Measurements from ENCODE around the gene EXOC3.

The EXOC3 gene

DNA sequence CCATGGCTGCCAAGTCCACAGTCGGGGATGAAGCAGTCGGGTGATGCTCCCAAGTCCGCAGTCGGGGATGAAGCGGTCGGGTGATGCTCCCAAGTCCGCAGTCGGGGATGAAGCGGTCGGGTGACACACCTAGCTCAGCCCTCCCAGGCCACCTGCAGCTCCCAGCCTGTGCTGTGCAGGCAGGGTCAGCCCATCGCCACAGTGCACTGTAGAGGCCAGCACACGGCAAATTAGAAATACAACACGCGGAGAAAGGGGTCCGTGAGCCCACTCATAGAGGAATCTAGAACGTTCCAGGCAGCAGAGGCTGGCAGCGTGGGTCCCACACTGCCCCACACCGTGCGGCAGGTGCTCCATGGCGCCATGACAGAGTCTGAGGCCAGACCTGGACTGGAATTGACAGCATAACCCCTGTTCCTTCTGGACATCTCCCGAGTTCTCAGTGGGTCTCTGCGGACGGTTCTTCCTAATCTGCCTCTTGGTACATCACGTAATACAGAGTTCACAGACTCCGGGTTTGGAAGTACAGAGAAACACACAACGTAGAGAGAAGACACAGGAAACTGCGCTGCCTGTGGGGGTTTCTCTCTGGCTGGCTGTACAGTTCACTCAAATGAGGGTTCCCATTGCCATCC is 7.7 kb upstream of the EXOC3 start:
- H3K4me1 ChIP-seq (ENCODE audit: control insufficient read depth, insufficient read depth, low read length), result peaks cover 11% of the 10 kb centered on the region
- no peaks in the 10 kb centered on the region for H3K36me3 ChIP-seq (ENCODE audit: control insufficient read depth, insufficient read depth, low read length, severe bottlenecking)
- no peaks in the 10 kb centered on the region for H3K27me3 ChIP-seq (replicated peaks; ENCODE audit: control insufficient read depth, insufficient read depth, low read length)
- no peak overlapping the region for H3K9ac ChIP-seq (ENCODE audit: low read length)
- H3K4me3 ChIP-seq (ENCODE audit: low read length), result no peak overlapping the region
- no peak for DNase-seq (ENCODE audit: low read depth)
- H3K9me3 ChIP-seq (ENCODE audit: control insufficient read depth, low read length), result no peaks in the 10 kb centered on the region

DNA sequence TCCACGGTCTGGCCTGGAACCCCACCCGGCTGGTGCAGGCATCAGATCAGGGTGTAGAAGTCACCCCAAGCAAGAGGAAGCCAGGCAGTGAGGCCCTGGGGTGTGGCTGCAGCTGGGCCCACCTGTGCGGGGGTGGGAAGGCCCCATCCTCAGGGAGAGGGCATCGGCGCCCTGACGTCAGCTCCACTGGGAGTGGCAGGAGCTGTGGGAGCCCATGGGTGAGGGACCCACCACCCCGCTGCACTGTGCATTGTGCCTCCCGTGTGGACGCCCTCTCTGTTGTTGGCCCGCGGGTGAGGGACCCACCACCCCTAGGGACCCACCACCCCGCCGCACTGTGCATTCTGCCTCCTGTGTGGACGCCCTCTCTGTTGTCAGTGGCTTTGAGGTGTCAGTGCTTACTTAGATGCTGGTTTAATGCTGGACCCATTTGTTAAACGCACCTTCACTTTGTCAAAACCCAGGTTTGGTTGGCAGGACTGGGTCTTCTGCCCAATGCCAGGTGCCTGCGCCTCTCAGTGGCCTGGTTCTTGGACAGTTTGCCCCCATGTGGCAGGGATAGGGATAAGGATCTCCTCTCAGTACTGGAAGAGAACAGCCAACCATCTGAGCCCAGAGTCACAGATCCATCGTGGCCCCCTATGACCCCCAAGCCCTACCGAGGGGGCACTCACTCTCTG is 6.9 kb upstream of the EXOC3 start:
- H3K4me1 ChIP-seq (ENCODE audit: control insufficient read depth, insufficient read depth, low read length), result peaks cover 5% of the 10 kb centered on the region
- H3K27me3 ChIP-seq (replicated peaks; ENCODE audit: control insufficient read depth, insufficient read depth, low read length), result no peaks in the 10 kb centered on the region
- H3K9ac ChIP-seq (ENCODE audit: low read length), result no peak overlapping the region
- no peaks in the 10 kb centered on the region for H3K36me3 ChIP-seq (ENCODE audit: control insufficient read depth, insufficient read depth, low read length, severe bottlenecking)
- no peaks in the 10 kb centered on the region for H3K9me3 ChIP-seq (ENCODE audit: control insufficient read depth, low read length)
- peak; percentile 50 for DNase-seq (ENCODE audit: low read depth)
- H3K4me3 ChIP-seq (ENCODE audit: low read length), result no peak overlapping the region

DNA sequence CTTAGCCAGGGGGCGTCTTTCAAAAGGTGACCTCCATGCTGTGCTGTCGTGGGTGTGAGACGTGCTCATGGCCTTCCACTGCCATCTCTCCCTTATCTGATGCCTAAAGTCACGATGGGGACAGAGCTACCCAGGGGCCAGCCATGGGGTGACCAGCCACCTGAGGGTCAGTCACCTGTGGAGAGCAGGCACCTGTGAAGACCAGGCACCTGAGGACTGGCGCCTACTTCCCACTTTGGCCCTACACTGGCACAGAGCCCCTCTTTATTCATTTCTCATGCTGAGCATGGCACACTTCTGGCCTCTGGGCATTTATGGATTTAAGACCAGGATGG is 6.4 kb upstream of the EXOC3 start:
- Histone ChIP-seq H3K4me3 (ENCODE audit: low read length) (no peak overlapping the region), H3K36me3 (ENCODE audit: control insufficient read depth, insufficient read depth, low read length, severe bottlenecking) (no peaks in the 10 kb centered on the region), H3K9me3 (ENCODE audit: control insufficient read depth, low read length) (no peaks in the 10 kb centered on the region), H3K27me3 (replicated peaks; ENCODE audit: control insufficient read depth, insufficient read depth, low read length) (no peaks in the 10 kb centered on the region), H3K4me1 (ENCODE audit: control insufficient read depth, insufficient read depth, low read length) (peaks cover 6% of the 10 kb centered on the region), H3K9ac (ENCODE audit: low read length) (no peak overlapping the region)
- no peak for DNase-seq (ENCODE audit: low read depth)

DNA sequence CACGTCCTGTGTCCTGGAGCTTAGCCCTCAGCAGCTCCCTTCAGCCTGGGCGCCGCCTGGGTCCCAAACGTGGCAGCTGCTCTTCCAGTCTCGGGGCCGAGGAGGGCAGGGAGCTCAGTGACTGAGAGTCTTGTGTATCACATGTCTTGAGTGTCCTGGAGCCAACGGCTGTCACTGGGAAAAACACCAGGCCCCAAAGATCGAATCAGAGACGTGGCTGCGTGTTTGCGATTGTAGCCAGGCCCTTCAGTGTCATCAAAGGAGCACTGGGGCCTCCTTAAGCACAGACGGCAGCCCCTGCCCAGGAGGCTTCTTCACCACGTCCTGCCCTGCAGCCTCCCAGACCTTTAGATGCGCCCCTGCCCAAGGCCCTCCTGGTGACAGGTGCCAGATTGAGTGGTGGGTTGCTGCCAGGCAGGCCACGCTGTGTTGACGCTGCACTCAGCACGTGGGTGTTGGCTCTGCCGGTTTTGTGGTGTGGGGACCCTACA is 5.7 kb upstream of the EXOC3 start:
- Histone ChIP-seq H3K27me3 (replicated peaks; ENCODE audit: control insufficient read depth, insufficient read depth, low read length) (no peaks in the 10 kb centered on the region), H3K36me3 (ENCODE audit: control insufficient read depth, insufficient read depth, low read length, severe bottlenecking) (no peaks in the 10 kb centered on the region), H3K9me3 (ENCODE audit: control insufficient read depth, low read length) (no peaks in the 10 kb centered on the region), H3K9ac (ENCODE audit: low read length) (peak overlapping the region; percentile 16), H3K4me1 (ENCODE audit: control insufficient read depth, insufficient read depth, low read length) (peaks cover 13% of the 10 kb centered on the region), H3K4me3 (ENCODE audit: low read length) (no peak overlapping the region)
- DNase-seq (ENCODE audit: low read depth), result no peak

DNA sequence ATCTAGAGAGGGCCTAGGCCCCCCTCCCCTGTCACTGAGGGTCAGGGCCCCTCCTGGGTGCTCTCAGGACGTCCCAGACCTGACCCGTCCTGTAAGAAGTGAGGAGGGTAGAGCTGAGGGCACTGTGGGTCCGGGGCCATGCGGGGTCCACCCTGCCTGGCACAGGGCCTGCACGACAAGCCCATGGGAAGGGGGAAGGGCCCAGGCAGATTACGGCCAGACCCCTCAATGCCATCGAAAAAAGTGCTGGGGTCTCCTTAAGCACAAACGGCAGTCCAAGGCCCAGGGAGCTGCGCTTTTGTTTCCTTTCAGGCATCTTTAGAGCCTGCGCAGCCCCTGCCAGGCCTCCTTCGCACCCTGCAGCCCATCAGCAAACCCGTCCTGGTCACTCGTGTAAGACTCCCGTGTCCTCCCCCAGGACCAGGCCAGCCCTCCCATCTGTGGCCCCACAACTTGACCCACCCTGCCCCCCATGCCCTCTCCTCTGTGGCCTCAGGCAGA is 4.4 kb upstream of the EXOC3 start:
- Histone ChIP-seq H3K9ac (ENCODE audit: low read length) (no peak overlapping the region), H3K9me3 (ENCODE audit: control insufficient read depth, low read length) (no peaks in the 10 kb centered on the region), H3K4me1 (ENCODE audit: control insufficient read depth, insufficient read depth, low read length) (peaks cover 17% of the 10 kb centered on the region), H3K36me3 (ENCODE audit: control insufficient read depth, insufficient read depth, low read length, severe bottlenecking) (no peaks in the 10 kb centered on the region), H3K4me3 (ENCODE audit: low read length) (no peak overlapping the region), H3K27me3 (replicated peaks; ENCODE audit: control insufficient read depth, insufficient read depth, low read length) (no peaks in the 10 kb centered on the region)
- DNase-seq (ENCODE audit: low read depth), result no peak

DNA sequence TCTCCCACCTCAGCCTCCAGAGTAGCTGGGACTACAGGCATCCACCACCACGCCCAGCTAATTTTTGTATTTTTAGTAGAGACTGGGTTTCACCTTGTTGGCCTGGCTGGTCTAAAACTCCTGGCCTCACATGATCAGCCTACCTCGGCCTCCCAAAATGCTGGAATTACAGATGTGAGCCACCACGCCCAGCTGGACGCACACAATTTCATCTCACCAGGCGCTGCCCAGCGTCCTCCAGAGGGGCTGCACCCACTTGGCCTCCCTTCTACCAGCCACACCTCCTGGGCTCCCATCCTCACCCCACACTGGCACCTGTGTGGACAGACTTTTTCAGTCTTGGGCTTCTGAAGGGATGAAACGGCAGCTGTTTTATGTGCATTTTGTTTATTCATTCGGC is 3.8 kb upstream of the EXOC3 start:
- no peak overlapping the region for H3K9ac ChIP-seq (ENCODE audit: low read length)
- DNase-seq (ENCODE audit: low read depth), result no peak
- H3K4me3 ChIP-seq (ENCODE audit: low read length), result no peak overlapping the region
- H3K27me3 ChIP-seq (replicated peaks; ENCODE audit: control insufficient read depth, insufficient read depth, low read length), result no peaks in the 10 kb centered on the region
- H3K4me1 ChIP-seq (ENCODE audit: control insufficient read depth, insufficient read depth, low read length), result peaks cover 23% of the 10 kb centered on the region
- H3K9me3 ChIP-seq (ENCODE audit: control insufficient read depth, low read length), result no peaks in the 10 kb centered on the region
- no peaks in the 10 kb centered on the region for H3K36me3 ChIP-seq (ENCODE audit: control insufficient read depth, insufficient read depth, low read length, severe bottlenecking)

DNA sequence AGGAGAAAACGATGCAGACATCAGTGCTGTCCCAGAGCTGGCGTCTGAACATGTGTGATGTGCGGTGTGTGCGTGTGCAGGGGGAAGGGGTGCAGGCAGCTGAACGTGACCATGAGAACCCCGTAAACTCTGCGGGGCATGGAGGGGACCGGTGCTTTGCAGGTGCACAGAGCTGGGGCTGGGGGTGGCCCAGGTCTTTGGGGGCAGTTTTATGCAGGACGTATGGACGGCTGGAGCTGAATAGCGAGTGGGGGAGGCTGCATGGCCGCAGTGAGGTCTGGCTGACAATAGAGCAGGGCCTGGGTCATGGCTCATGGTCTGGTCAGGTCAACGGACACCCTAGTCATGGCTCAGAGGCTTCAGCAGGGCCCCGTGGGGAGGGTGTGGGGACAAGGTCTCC is 3.3 kb upstream of the EXOC3 start:
- DNase-seq (ENCODE audit: low read depth), result no peak
- H3K36me3 ChIP-seq (ENCODE audit: control insufficient read depth, insufficient read depth, low read length, severe bottlenecking), result no peaks in the 10 kb centered on the region
- H3K4me3 ChIP-seq (ENCODE audit: low read length), result no peak overlapping the region
- H3K4me1 ChIP-seq (ENCODE audit: control insufficient read depth, insufficient read depth, low read length), result peaks cover 28% of the 10 kb centered on the region
- H3K9ac ChIP-seq (ENCODE audit: low read length), result no peak overlapping the region
- H3K9me3 ChIP-seq (ENCODE audit: control insufficient read depth, low read length), result no peaks in the 10 kb centered on the region
- H3K27me3 ChIP-seq (replicated peaks; ENCODE audit: control insufficient read depth, insufficient read depth, low read length), result no peaks in the 10 kb centered on the region

DNA sequence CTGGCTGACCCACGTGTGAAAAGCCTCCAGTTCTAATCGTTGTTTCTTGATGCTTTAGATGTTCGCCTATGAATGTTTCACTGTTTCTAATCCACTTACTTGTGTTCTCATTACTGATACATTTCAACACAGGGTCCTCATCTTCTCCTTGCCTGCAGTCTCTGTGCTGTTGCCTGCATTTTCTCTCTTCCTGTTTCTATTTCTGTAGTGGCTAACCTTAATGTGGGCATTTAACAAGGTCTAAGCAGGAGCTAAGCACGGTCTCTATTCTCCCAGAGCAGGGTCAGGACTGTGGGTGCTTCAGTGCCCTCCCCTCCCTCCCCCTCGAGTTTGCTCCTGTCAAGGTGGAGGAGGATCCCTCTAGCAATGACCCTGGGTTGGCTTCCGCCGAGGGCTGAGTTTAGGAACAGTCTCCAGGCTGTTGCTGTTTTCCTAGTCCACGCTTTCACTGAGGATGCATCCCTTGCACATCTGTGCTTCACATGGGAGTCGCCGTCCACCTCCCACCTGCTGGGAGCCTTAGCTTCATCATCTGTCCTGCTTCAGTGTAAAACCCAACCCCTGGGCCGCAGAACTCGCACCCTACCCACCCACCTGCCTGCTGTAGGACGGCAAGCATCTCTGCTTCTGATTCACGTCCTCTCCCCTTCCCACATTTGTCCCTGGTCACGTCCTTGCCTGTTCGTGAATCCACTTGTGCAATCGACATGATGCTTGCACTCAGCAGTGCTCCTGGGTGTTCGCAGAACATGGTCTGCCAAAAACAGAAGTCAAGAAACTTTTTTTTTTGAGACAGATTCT is 2.4 kb upstream of the EXOC3 start:
- H3K27me3 ChIP-seq (replicated peaks; ENCODE audit: control insufficient read depth, insufficient read depth, low read length), result no peaks in the 10 kb centered on the region
- no peaks in the 10 kb centered on the region for H3K9me3 ChIP-seq (ENCODE audit: control insufficient read depth, low read length)
- no peak overlapping the region for H3K9ac ChIP-seq (ENCODE audit: low read length)
- H3K4me3 ChIP-seq (ENCODE audit: low read length), result no peak overlapping the region
- H3K4me1 ChIP-seq (ENCODE audit: control insufficient read depth, insufficient read depth, low read length), result peaks cover 28% of the 10 kb centered on the region
- no peaks in the 10 kb centered on the region for H3K36me3 ChIP-seq (ENCODE audit: control insufficient read depth, insufficient read depth, low read length, severe bottlenecking)
- DNase-seq (ENCODE audit: low read depth), result no peak

DNA sequence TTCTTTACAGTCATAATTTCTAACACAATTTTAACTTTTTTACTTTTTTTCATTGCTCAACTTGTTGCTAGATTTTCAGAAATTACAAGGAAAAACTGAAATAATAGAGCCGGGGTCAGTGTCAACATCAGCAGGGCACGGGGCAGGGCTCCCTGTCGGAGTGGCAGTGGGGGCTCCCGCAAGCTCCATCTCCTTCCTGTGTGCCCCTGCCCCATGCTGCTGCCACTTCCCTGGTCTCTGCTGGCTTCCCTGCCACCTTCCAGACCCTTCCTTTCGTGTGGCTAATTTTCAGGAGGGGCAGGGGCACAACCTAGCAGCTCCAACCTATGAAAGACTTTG is 1.0 kb upstream of the EXOC3 start:
- H3K4me1 ChIP-seq (ENCODE audit: control insufficient read depth, insufficient read depth, low read length), result peaks cover 28% of the 10 kb centered on the region
- DNase-seq (ENCODE audit: low read depth), result no peak
- H3K9ac ChIP-seq (ENCODE audit: low read length), result peak overlapping the region; percentile 98
- no peaks in the 10 kb centered on the region for H3K9me3 ChIP-seq (ENCODE audit: control insufficient read depth, low read length)
- H3K36me3 ChIP-seq (ENCODE audit: control insufficient read depth, insufficient read depth, low read length, severe bottlenecking), result peaks cover 5% of the 10 kb centered on the region
- H3K27me3 ChIP-seq (replicated peaks; ENCODE audit: control insufficient read depth, insufficient read depth, low read length), result no peaks in the 10 kb centered on the region
- peak overlapping the region; percentile 100 for H3K4me3 ChIP-seq (ENCODE audit: low read length)

DNA sequence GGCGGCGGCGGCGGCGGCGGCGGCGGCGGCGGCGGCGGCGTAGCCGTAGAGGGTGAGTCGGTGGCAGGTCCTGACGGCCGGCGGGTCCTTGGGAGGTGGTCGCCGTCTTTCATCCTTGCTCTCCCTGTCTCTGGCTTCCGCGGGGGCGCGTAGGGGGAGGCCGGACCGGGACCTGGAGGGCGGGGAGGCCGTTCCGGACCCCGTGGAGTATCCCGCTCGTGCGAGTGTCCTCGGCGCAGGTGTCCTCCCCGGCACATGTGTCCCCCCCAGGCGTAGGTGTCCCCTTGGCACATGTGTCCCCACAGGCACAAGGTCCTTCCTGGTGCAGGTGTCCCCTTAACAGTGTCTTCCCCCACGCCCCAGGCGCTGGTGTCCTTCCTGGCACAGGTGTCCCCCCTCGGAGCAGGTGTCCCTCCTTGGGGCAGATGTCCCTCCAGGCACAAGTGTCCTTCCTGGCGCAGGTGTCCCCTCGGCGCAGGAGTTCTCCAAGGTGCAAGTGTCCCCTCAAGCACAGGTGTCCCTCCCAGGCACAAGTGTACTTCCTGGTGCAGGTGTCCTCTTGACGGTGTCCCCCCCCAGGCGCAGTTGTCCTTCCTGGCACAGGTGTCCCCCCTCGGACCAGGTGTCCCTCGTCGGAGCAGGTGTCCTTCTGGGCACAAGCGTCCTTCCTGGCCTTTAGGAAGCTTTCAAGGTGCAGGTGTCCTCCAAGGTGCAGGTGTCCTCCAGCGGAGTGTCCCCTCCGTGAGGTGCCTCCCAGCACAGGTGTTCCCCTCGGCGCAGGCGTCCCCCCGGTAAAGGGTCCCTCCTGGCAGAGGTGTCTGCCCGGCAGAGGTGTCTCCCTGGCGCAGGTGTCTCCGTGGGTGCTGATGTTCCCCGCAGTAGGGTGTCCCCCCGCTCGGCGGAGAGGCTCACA is 519 bp downstream of the EXOC3 start:
- no peak for DNase-seq (ENCODE audit: low read depth)
- H3K9me3 ChIP-seq (ENCODE audit: control insufficient read depth, low read length), result no peaks in the 10 kb centered on the region
- H3K4me1 ChIP-seq (ENCODE audit: control insufficient read depth, insufficient read depth, low read length), result peaks cover 23% of the 10 kb centered on the region
- no peaks in the 10 kb centered on the region for H3K27me3 ChIP-seq (replicated peaks; ENCODE audit: control insufficient read depth, insufficient read depth, low read length)
- H3K4me3 ChIP-seq (ENCODE audit: low read length), result peak overlapping the region; percentile 100
- peaks cover 20% of the 10 kb centered on the region for H3K36me3 ChIP-seq (ENCODE audit: control insufficient read depth, insufficient read depth, low read length, severe bottlenecking)
- H3K9ac ChIP-seq (ENCODE audit: low read length), result peak overlapping the region; percentile 98
